Gastrocnemius medialis (tissue), 4 donors: ENCODE results near the gene HYAL2.

Source experiments
- CTCF ChIP-seq, 5 experiments: fragments of 450-650 bp in 3 of 5; fragments of 200-600 bp in 2 of 5; sonication (generic) in 2 of 5; IDR thresholded peaks in 4 of 5; conservative IDR thresholded peaks in 1 of 5; 1 replicate in 4 of 5; 2 replicates in 1 of 5; pipeline ENCODE4 v1.5.1; 2016 to 2019; ENCODE audit warnings: antibody characterized with exemption in 5 of 5, mild to moderate bottlenecking in 3 of 5, moderate library complexity in 3 of 5
- POLR2A ChIP-seq, 2 donors: fragments of 450-650 bp; IDR thresholded peaks; one replicate each; pipeline ENCODE4 v1.6.1; 2017; ENCODE audit warnings: antibody characterized with exemption in 2 of 2, mild to moderate bottlenecking in 2 of 2, moderate library complexity in 2 of 2

- TF ChIP-seq CTCF (IDR thresholded peaks at IDR 0.05 in 4 of 5, conservative IDR thresholded peaks at IDR 0.05 in 1 of 5) (no peak), POLR2A (IDR thresholded peaks at IDR 0.05) (no peak)
Measured at GRCh38 chr3:50325497-50326181, 3.1 kb upstream of the HYAL2 start.
